ENCODE results near the gene COX6B2. TPM values are rescaled to one million over a fixed set of nuclear protein-coding genes. Genes with fewer than 3 reads are reported as not detected.
A peak's percentile ranks its signal among the peaks of the same experiment; 100 is the strongest.

Gene COX6B2
- total RNA-seq, 1 donor from 2014 or later: not detected

GRCh38 chr19:55369653-55370304 lies 15.3 kb upstream of the COX6B2 start:
- Mint-ChIP-seq H3K9me3 (ENCODE audit: unreplicated experiment) (no peaks in the 10 kb centered on the region), H3K4me3 (ENCODE audit: unreplicated experiment) (no peak overlapping the region), H3K36me3 (ENCODE audit: low read depth, unreplicated experiment) (no peaks in the 10 kb centered on the region), H3K27me3 (ENCODE audit: unreplicated experiment) (peaks cover 25% of the 10 kb centered on the region), H3K4me1 (ENCODE audit: unreplicated experiment) (peaks cover 8% of the 10 kb centered on the region), H3K27ac (ENCODE audit: unreplicated experiment) (no peak overlapping the region)
- TF ChIP-seq CTCF (IDR thresholded peaks at IDR 0.05; ENCODE audit: unreplicated experiment): no peak
- peak; percentile 30 for DNase-seq (ENCODE audit: low spot score)

GRCh38 chr19:55368701-55369563 lies 14.4 kb upstream of the COX6B2 start:
- Mint-ChIP-seq H3K27me3 (ENCODE audit: unreplicated experiment) (peaks cover 28% of the 10 kb centered on the region), H3K4me3 (ENCODE audit: unreplicated experiment) (no peak overlapping the region)

GRCh38 chr19:55368106-55368505 lies 13.6 kb upstream of the COX6B2 start:
- H3K27ac Mint-ChIP-seq (ENCODE audit: unreplicated experiment): no peak overlapping the region
- no peak overlapping the region for H3K4me3 Mint-ChIP-seq (ENCODE audit: unreplicated experiment)
- peaks cover 31% of the 10 kb centered on the region for H3K27me3 Mint-ChIP-seq (ENCODE audit: unreplicated experiment)
- TF ChIP-seq CTCF (IDR thresholded peaks at IDR 0.05; ENCODE audit: unreplicated experiment): no peak
- peaks cover 5% of the 10 kb centered on the region for H3K4me1 Mint-ChIP-seq (ENCODE audit: unreplicated experiment)
- H3K9me3 Mint-ChIP-seq (ENCODE audit: unreplicated experiment): no peaks in the 10 kb centered on the region
- H3K36me3 Mint-ChIP-seq (ENCODE audit: low read depth, unreplicated experiment): no peaks in the 10 kb centered on the region
- no peak for DNase-seq (ENCODE audit: low spot score)

More at GRCh38 chr19:55368701-55369563, 14.4 kb upstream of the COX6B2 start:
- no peaks in the 10 kb centered on the region for H3K9me3 Mint-ChIP-seq (ENCODE audit: unreplicated experiment)
- no peaks in the 10 kb centered on the region for H3K36me3 Mint-ChIP-seq (ENCODE audit: low read depth, unreplicated experiment)
- no peak for DNase-seq (ENCODE audit: low spot score)
- no peak for TF ChIP-seq CTCF (IDR thresholded peaks at IDR 0.05; ENCODE audit: unreplicated experiment)
- H3K27ac Mint-ChIP-seq (ENCODE audit: unreplicated experiment): no peak overlapping the region
- H3K4me1 Mint-ChIP-seq (ENCODE audit: unreplicated experiment): peaks cover 8% of the 10 kb centered on the region

GRCh38 chr19:55366790-55367189 lies 12.3 kb upstream of the COX6B2 start:
- no peak overlapping the region for H3K4me3 Mint-ChIP-seq (ENCODE audit: unreplicated experiment)
- H3K9me3 Mint-ChIP-seq (ENCODE audit: unreplicated experiment): no peaks in the 10 kb centered on the region
- DNase-seq (ENCODE audit: low spot score): no peak
- H3K36me3 Mint-ChIP-seq (ENCODE audit: low read depth, unreplicated experiment): no peaks in the 10 kb centered on the region
- H3K27me3 Mint-ChIP-seq (ENCODE audit: unreplicated experiment): peaks cover 28% of the 10 kb centered on the region
- no peak overlapping the region for H3K27ac Mint-ChIP-seq (ENCODE audit: unreplicated experiment)
- H3K4me1 Mint-ChIP-seq (ENCODE audit: unreplicated experiment): peaks cover 5% of the 10 kb centered on the region
- no peak for TF ChIP-seq CTCF (IDR thresholded peaks at IDR 0.05; ENCODE audit: unreplicated experiment)

- Mint-ChIP-seq H3K27ac (ENCODE audit: unreplicated experiment) (no peak overlapping the region), H3K27me3 (ENCODE audit: unreplicated experiment) (peaks cover 24% of the 10 kb centered on the region), H3K4me3 (ENCODE audit: unreplicated experiment) (no peak overlapping the region), H3K36me3 (ENCODE audit: low read depth, unreplicated experiment) (no peaks in the 10 kb centered on the region), H3K9me3 (ENCODE audit: unreplicated experiment) (no peaks in the 10 kb centered on the region), H3K4me1 (ENCODE audit: unreplicated experiment) (peaks cover 4% of the 10 kb centered on the region)
- no peak for DNase-seq (ENCODE audit: low spot score)
- no peak for TF ChIP-seq CTCF (IDR thresholded peaks at IDR 0.05; ENCODE audit: unreplicated experiment)
Measured at GRCh38 chr19:55365964-55366363, 11.4 kb upstream of the COX6B2 start.
